Gastroesophageal sphincter (tissue), 3 donors: ENCODE measurements around the gene DMBX1.

Source experiments
- CTCF ChIP-seq, 4 experiments: fragments of 200-600 bp in 2 of 4; fragments of 450-650 bp in 2 of 4; sonication (generic) in 1 of 4; IDR thresholded peaks; one replicate each; pipeline ENCODE4 v1.5.1; 2017 to 2019; ENCODE audit warnings: antibody characterized with exemption in 4 of 4, mild to moderate bottlenecking in 2 of 4, moderate library complexity in 2 of 4
- POLR2A ChIP-seq, 2 donors: fragments of 450-650 bp; IDR thresholded peaks; one replicate each; pipeline ENCODE4 v1.6.1; 2017; ENCODE audit warnings: antibody characterized with exemption in 2 of 2, mild to moderate bottlenecking in 2 of 2, moderate library complexity in 1 of 2
- POLR2AphosphoS5 ChIP-seq: sonication (generic); formaldehyde crosslinking; IDR thresholded peaks from one replicate; pipeline ENCODE4 v1.6.1; 2017; ENCODE audit warnings: antibody characterized with exemption

- no peak for TF ChIP-seq CTCF (IDR thresholded peaks at IDR 0.05)
- TF ChIP-seq POLR2A (IDR thresholded peaks at IDR 0.05) = no peak
- no peak for TF ChIP-seq POLR2AphosphoS5
Observed at GRCh38 chr1:46464915-46465314, 24.7 kb upstream of the DMBX1 start.
